HL-60/S4 treated with retinoic acid at 250 ng/mL for 4 days and 3 days (cell line): ENCODE results near the gene TTL.
"Not testable (repeated sequence)": the region's sequence is repeated elsewhere in the genome, so short reads cannot be mapped to it uniquely, and the experiment has no call there.

Source experiments
- in situ Hi-C: fragments of 300-500 bp; cut with MboI; formaldehyde crosslinking; loops from 2 replicates; pipeline ENCODE4 v1.7.0; 2022; ENCODE audit warnings: low sequenced_read_pairs

The TTL gene

DNA sequence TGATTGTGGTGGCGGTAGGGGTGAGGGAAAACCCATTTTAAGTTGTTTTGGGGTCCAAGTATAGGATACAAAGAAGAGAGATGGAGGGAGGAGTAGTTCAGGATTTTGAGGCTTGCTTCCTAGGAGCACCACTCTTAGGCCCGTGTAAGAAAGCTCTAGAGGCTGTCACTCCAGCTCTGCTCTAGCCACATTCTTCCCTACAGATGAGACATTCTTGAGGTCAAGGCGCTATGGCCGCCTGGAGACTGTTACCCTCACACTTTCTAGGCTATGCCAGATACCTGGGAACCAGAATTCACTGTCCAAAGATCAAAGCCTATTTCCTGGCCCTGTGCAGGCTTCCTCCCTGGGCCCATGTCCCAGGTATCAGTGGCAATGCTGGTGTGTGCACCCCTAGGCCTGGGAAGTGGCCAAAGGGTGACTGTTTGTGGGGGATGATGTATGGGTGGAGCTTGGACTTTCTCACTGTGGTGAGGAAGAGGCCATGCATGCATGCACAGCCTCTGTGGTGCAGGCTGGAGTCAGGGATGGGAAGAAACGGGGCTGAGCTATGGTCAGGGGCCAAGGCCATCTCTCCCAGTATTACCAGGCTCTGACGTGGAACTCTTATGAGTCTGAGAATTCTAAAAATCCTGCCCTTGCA is 7.0 kb upstream of the TTL start:
- in situ Hi-C loops, result no loop called here

DNA sequence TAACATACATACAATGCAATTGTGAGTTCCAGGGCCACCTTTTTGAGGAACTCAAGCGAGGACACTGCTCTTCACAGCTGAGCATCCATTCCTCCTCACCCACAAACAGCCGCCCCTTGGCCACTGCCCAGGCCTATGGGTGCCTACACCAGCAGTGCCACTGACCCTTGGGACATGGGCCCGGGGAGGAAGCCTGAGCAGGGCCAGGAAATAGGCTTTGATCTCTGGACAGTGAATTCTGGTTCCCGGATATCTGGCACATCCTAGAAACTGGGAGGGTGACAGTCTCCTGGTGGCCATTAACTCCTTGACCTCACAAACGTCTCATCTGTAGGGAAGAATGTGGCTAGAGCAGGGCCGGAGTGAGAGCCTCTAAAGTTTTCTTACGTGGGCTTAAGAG is 5.5 kb upstream of the TTL start:
- in situ Hi-C loops, result no loop called here

DNA sequence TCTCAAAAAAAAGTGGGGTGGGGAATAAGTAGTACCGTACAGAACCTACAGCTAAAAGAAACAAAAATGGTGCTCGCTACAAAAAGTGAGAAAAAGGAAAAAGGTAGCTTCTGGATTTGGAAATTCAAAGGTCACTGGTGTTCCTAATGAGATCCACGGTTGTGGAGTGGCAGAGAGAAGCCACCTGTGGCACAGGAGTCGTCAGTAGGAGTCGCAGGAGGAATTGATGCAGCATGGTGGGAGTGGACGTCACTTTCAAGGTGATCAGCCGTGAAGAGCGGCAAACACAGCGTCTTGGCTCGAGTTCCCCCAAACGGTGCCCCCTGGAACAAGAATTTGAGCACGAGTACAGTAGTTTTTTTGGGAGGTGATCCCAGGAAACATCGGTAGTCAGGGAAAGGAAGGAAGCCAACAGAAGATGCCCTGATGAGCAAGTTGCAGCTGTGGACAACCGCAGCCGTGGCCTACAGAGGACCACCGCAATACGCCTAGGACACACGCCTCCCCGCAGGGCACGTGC is 1.4 kb upstream of the TTL start:
- in situ Hi-C loops, result no loop called here

DNA sequence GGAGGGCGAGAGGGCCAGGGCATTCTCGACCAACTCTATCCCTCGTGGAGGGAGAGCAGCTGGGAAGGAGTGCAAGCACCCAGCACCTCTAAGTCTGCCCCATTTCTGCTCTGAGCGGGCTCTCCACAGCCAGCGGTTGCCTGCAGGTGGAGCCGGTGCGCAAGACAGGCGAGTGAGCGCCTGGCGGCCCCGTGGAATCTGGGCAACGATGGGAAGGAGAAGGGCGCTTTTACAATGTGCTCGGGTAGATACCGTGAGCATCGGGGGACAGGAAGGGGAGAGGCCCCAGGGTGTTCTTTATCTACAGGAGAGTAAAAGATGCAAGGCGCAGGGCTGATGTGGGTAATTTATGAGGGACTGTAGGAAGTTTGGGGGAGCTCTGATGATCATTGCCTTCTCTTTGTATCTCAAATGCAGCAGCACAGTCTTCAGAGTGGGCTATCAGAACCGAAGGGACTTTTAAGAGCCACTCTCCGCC is 867 bp upstream of the TTL start:
- in situ Hi-C loops, result no loop called here

DNA sequence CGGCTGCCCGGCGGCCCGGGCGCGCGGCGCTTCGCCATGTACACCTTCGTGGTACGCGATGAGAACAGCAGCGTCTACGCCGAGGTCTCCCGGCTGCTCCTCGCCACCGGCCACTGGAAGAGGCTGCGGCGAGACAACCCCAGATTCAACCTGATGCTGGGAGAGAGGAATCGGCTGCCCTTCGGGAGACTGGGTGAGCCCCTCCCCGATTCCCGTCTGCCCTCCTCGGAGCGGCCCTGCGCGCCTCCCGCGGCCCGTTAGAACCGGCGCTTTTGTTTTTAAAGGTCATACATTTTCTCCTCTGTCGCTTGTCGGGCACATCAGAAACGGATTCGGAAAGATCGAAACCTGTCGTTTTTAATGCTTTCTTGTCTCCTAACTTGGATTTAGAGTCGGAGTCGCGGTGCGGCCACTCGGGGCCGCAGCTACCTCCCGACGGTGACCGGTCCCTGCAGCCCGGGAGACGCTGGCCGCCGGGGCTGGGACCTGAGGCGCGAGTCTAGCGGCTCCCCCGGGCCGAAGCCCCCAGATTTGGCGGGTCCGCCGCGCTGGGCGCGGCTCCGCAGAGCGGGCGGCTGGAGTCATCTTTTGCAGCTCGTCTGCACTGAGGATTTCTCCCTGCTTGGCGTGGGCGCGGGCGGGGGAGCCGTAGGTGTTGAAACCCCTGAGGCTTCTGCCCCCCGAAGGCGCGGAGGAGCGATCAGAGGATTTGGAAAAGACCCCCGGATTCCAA is 519 bp downstream of the TTL start:
- in situ Hi-C loops, result no loop called here

DNA sequence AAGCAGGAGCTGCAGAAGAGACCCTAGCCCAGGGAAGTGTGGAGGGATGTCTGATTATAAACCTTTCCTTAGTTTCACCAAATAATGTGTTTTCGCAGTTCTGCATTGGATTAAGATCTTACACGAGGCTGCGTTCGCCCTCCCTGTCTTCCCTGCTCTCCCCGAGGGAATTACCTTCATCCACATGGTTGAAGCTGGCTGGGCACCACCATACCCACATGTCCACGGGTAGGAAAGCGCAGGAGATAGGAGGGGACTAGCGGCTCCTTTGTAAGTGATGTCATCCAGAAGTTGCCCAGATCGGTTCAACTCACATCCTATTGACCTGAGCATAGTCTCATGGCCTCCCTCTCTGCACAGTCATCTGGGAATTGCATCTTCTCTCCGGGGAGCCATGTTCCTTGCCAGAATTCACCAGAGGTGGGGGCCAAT is 1.1 kb downstream of the TTL start:
- in situ Hi-C loops, result no loop called here

DNA sequence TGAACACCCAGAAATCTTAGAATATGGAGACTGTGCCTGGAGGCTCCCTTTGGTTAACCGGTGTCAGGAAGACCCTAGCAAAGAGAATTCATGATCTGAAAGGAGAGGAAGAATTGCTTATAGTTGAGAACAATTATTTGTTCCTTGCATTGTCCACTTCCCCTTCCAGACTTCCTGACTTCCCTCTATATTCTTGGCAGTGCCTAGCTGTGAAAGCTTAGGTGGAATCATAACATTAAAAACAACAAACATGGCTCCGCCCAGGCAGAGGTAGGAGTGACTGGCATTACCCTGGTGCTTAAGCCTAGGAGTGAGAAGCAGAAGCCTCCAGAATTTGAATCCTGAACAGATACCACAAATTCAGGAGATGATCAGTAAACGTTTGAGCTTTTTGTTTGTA is 1.9 kb downstream of the TTL start:
- in situ Hi-C loops, result no loop called here

DNA sequence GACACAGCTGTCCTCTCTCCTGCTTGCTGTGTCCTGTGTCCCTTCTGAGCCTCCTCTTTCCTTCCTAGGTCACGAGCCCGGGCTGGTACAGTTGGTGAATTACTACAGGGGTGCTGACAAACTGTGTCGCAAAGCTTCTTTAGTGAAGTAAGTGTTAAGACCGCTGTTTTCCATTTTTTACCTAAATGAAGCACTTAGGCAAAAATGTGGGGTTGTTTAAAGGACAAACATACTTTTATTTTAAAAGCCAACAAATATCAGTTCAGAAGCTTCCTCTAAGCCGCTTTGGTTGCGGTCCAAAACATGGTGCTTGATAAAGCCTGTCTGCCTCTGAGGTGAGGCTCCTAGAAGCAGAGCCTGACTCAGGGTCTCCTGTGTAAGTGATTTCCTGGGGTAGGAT is 3.9 kb downstream of the TTL start:
- in situ Hi-C loops, result no loop called here

DNA sequence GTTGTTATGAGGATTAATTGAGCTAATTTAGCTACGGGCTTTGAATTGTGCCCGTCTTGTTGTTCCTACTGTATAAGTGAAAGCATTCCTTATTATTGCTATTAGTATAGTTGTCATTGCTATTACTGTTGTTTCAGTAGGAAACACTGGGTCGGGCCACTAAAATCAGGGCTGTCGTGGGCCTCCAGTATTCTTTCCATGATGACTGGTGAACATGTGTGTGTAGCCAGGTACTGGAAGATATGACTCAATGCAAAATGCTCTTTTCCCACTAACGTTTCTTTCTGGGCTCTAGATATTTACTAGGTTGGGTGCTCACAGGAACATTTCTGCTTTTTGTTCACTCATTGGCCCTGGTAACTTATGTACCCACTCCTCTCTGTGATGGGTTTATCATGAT is 4.9 kb downstream of the TTL start:
- in situ Hi-C loops, result no loop called here

DNA sequence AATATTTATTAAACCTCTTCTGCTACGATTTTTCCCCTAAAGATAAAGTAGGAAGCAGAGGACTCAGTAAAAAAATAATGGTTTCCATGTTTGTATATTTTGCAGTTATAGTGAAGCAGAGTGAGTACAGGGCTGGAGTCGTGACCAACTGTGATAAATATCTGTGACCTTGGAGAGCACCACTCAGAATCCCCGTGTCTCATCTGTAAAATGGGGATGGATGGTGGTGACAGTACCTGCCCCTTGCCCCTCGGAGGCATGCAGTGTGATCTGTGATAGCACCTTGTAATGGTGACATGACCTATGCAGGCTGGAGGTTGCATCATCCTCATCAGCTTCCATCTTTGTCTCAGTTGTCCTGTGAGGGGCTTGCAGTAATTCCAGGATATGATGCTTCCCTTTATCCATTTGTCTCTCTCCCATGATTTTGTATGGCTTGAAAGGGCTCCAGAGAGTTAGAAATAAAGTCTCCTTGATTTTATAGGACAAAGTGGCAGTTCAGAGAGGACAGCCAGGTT is 5.5 kb downstream of the TTL start:
- in situ Hi-C loops, result no loop called here

DNA sequence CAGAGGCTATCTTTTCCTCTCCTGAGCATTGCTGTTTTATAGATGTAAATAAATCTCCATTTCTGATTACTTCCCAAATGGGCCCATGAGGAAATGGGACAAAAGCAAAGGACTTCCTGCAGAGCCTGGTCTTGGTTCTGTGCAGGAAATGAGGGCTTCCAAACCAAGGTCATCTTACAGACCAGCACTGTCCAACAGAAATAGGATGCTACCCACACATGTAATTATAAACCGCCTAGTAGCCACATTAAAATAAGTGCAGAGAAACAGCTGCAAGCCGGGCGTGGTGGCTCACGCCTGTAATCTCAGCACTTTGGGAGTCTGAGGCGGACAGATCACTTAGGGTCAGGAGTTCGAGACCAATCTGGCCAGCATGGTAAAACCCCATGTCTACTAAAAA is 6.2 kb downstream of the TTL start:
- in situ Hi-C loops, result no loop called here

DNA sequence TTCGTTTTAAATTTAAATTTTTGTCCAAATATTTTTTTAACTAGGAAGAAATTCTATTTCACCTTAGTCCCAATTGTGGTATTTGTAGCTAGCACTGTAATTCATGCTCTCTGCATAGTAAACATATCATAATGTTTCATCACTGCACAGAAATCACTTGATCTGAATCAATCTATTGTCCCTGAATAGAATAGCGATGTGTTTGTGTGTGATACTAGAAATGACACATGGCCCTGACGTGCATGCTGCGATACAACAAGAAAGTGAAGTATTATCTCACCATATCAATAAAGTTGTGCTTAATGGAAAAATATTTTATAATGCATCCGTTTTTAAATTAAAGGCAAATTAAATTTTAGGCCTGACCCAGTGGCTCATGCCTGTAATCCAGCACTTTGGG is 10.0 kb downstream of the TTL start:
- in situ Hi-C loops, result no loop called here

DNA sequence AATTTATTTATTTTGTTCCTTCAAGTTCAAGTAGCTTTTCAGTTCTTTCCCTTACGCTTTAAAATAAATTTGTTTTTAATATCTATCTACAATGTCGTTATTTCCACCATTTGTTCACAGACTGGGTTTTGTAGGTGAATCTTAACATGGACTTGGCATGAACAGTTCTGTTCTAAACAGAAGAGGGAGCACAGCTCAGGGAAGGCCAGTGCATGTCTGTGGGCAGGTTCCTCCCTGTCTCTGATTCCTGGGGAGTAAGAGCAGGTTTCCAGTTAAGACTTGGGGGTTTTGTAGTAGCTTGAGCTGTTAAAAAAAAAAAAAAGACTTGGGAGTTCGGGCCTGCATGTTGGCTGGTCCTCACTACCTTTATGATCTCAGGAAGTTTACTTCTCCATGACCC is 11.1 kb downstream of the TTL start:
- in situ Hi-C loops, result no loop called here

DNA sequence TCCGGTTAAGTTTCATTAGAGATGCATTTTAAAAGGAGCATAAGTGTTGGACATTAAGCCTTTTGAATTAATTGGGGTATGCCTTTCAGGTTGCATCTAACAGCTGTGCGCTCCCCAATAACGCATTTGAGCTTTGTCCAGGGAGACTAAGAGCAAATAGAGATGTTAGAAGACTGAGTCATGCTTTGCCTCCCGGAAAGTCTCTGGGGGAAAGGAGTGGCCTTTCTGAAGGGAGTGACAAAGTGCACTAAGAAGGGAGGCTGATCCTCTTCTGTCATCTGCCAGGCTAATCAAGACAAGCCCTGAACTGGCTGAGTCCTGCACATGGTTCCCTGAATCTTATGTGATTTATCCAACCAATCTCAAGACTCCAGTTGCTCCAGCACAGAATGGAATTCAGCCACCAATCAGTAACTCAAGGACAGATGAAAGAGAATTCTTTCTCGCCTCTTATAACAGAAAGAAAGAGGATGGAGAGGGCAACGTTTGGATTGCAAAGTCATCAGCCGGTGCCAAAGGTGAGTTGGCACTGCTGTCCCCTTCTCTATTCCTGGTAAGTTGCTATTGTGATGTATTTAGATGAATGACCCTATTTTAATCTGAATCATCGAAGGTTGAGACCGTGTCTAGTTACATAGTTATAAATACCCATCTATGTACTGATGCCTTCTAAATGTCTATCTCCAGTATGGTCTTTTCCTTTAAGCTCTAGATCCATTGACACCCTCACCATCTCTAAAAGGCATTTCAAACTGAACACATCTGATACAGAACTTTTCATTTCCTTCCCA is 12.1 kb downstream of the TTL start:
- in situ Hi-C loops, result no loop called here

DNA sequence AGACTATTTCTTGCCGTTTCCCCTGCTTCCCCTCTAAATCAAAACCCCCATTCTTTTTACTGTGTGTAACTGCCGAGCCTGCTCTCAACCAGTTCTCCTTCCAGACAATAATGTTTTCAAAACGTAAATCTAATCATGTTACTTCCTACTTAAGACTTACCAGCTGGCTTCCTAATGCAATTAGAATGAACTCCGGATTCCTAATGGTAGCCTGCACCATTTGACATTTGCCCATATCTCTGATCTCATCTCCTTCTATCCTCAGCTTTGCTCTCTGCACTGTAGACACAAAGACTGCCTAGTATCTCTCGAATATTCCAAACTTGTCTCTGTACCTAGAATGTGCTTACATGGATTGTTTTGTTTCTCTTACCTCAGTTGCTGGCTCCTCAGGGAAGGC is 12.9 kb downstream of the TTL start:
- in situ Hi-C loops, result no loop called here

DNA sequence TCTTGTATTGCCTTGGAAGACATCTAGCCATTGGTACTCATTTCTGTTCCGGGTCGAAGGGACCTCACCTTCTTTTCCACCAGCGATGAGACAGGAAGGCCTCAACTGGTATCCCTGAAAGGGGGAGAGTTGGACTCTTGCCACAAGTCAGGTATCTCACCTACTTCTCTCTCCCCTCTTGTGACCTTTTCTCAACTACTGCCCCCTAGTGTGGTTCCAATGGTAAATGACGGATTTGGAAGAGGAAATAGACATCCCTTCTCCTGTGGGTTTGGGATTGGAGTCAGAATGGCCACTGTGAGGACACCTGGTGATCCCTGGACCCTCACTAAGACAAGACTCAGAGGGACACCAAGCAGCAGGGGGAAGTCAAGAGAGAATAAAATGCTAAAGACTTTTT is 13.9 kb downstream of the TTL start:
- in situ Hi-C loops, result not testable (repeated sequence)

DNA sequence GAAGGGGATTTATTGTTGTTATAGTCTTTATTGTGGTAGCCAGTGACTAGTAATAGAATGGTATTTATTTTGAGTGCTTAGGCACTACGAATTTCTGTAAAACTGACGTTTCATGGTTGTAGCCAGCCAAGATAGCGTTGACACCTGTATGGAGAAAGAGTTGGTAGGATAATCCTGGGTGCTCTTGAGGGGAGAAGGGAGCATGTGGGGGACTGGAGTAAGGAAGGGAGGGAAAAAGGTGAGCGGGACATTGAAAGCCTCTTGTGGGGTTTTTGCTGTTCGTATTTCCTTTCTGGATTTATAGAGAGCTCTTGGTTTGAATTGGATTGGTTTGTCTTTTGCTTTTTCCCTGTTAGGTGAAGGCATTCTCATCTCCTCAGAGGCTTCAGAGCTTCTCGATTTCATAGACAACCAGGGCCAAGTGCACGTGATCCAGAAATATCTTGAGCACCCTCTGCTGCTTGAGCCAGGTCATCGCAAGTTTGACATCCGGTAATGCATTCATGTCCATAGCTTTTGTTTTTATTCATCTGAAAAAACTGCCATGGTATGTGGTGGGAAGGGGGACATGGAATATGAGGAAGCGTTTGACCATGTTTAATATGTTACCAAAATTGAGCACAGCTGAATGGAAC is 19.0 kb downstream of the TTL start:
- in situ Hi-C loops, result not testable (repeated sequence)

DNA sequence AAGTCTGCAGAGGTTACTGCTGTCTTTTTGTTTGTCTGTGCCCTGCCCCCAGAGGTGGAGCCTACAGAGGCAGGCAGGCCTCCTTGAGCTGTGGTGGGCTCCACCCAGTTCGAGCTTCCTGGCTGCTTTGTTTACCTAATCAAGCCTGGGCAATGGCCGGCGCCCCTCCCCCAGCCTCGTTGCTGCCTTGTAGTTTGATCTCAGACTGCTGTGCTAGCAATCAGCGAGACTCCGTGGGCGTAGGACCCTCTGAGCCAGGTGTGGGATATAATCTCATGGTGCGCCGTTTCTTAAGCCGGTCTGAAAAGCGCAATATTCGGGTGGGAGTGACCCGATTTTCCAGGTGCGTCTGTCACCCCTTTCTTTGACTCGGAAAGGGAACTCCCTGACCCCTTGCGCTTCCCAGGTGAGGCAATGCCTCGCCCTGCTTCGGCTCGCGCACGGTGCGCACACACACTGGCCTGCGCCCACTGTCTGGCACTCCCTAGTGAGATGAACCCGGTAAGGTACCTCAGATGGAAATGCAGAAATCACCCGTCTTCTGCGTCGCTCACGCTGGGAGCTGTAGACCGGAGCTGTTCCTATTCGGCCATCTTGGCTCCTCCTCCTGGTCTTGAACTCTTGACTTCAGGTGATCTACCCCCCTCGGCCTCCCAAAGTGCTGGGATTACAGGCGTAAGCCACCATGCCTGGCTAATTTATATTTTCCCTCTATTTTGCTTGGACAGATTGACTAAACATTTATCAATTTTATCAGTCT is 27.5 kb downstream of the TTL start:
- in situ Hi-C loops, result not testable (repeated sequence)

DNA sequence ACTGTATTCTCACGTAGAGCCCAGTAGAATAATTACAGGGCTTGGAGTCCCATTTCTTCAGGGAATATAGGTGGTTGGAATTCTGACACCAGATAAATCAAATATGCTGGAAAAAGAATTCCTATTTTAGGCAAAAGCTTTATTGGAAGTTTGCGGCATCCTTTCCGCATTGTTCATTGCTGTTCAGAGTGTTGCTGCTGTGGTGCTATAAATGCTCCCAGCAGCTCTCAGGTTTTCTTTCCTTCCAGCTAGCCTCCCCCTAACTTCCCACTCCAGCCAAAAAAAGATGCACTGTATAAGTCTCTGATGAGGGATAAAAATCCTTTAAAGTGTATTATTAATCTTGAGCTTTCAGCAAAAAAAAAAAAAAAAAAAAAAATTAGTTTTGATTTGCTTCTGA is 34.8 kb downstream of the TTL start:
- in situ Hi-C loops, result no loop called here

DNA sequence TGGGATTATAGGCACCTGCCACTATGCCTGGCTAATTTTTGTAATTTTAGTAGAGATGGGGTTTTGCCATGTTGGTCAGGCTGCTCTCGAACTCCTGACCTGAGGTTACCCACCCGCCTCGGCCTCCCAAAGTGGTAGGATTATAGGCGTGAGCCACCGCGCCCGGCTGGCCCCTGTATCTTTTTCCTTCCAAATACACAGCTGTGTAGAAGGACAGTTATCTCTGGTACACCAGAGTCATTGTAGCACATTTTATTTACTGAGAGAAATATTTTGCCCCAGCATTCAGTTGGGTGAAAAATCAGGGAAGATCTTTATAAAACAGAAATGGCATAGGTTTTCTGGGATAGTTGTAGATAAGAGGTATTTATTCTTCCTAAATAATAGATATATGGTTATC is 36.9 kb downstream of the TTL start:
- in situ Hi-C loops, result no loop called here
